Activated naive CD8-positive, alpha-beta T cell treated with anti-CD3 and anti-CD28 coated beads, Interleukin-2, amount 50 U/mL, for 24 hours (primary cell): ENCODE data around the gene LDAH.
"Not testable (repeated sequence)": the region's sequence is repeated elsewhere in the genome, so short reads cannot be mapped to it uniquely, and the experiment has no call there.

Source experiments
- ATAC-seq: fragments of 150-1000 bp; cut with Tn5 transposase; one replicate; pipeline ENCODE4 v1.10.0; 2021
- DNase-seq: peaks from one replicate; pipeline ENCODE4 v3.0.0; 2021
- H3K27ac Mint-ChIP-seq: one replicate; pipeline ENCODE4 v1.8.0; 2021; ENCODE audit warnings: mild to moderate bottlenecking, mixed read lengths
- H3K27me3 Mint-ChIP-seq: one replicate; pipeline ENCODE4 v1.8.0; 2021; ENCODE audit warnings: mixed read lengths
- H3K36me3 Mint-ChIP-seq: one replicate; pipeline ENCODE4 v1.8.0; 2021; ENCODE audit warnings: low read depth, mixed read lengths
- H3K4me1 Mint-ChIP-seq: one replicate; pipeline ENCODE4 v1.8.0; 2021; ENCODE audit warnings: mixed read lengths
- H3K4me3 Mint-ChIP-seq: one replicate; pipeline ENCODE4 v1.8.0; 2021; ENCODE audit warnings: mild to moderate bottlenecking, moderate library complexity, mixed read lengths
- H3K9me3 Mint-ChIP-seq: one replicate; pipeline ENCODE4 v1.8.0; 2021; ENCODE audit warnings: mixed read lengths

The LDAH gene

GRCh38 chr2:20722592-20723240, 100.2 kb downstream of the LDAH start:
- H3K4me3 Mint-ChIP-seq: no peak overlapping the region
- no peak overlapping the region for H3K27ac Mint-ChIP-seq
- H3K4me1 Mint-ChIP-seq: peaks cover 4% of the 10 kb centered on the region
- peaks cover 33% of the 10 kb centered on the region for H3K9me3 Mint-ChIP-seq
- peaks cover 76% of the 10 kb centered on the region for H3K36me3 Mint-ChIP-seq
- DNase-seq (no peak), ATAC-seq (no peak)
- H3K27me3 Mint-ChIP-seq: no peaks in the 10 kb centered on the region

DNA sequence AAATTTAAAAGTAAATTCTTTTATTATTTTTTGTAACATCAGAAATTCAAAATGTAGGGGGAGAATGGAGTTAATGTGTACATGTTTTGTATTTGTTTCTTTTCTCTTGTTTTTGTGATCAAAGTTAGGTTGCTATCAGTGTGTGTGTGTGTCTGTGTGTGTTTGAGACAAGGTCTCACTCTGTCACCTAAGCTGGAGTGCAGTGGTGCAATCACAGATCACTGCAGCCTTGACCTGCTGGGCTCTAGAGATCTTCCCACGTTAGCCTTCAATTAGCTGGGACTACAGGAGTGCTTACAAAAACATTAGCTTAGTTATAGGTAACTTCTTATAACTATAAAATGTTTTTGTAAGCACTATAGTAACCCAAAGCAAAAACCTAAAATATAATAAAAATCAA, 105.3 kb downstream of the LDAH start:
- ATAC-seq (no peak), DNase-seq (no peak)
- H3K4me1 Mint-ChIP-seq: no peaks in the 10 kb centered on the region
- H3K36me3 Mint-ChIP-seq: peaks cover 71% of the 10 kb centered on the region
- H3K4me3 Mint-ChIP-seq: no peak overlapping the region
- H3K9me3 Mint-ChIP-seq: peaks cover 38% of the 10 kb centered on the region
- no peaks in the 10 kb centered on the region for H3K27me3 Mint-ChIP-seq
- no peak overlapping the region for H3K27ac Mint-ChIP-seq

GRCh38 chr2:20716164-20716563, 106.7 kb downstream of the LDAH start:
- peaks cover 37% of the 10 kb centered on the region for H3K9me3 Mint-ChIP-seq
- ATAC-seq, H3K4me1 Mint-ChIP-seq, DNase-seq, H3K4me3 Mint-ChIP-seq, H3K27ac Mint-ChIP-seq, H3K27me3 Mint-ChIP-seq: not testable (repeated sequence)
- peaks cover 64% of the 10 kb centered on the region for H3K36me3 Mint-ChIP-seq

GRCh38 chr2:20714412-20714811, 108.5 kb downstream of the LDAH start:
- H3K36me3 Mint-ChIP-seq: peaks cover 53% of the 10 kb centered on the region
- DNase-seq, H3K27ac Mint-ChIP-seq, H3K27me3 Mint-ChIP-seq, ATAC-seq, H3K4me1 Mint-ChIP-seq, H3K4me3 Mint-ChIP-seq: not testable (repeated sequence)
- peaks cover 22% of the 10 kb centered on the region for H3K9me3 Mint-ChIP-seq

GRCh38 chr2:20713585-20713984, 109.3 kb downstream of the LDAH start:
- not testable (repeated sequence) for ATAC-seq, DNase-seq, H3K27me3 Mint-ChIP-seq, H3K4me3 Mint-ChIP-seq, H3K4me1 Mint-ChIP-seq, H3K27ac Mint-ChIP-seq
- Mint-ChIP-seq H3K9me3 (peaks cover 16% of the 10 kb centered on the region), H3K36me3 (peaks cover 48% of the 10 kb centered on the region)

GRCh38 chr2:20711641-20712040, 111.3 kb downstream of the LDAH start:
- not testable (repeated sequence) for H3K27me3 Mint-ChIP-seq, H3K27ac Mint-ChIP-seq, H3K9me3 Mint-ChIP-seq, H3K4me3 Mint-ChIP-seq, H3K4me1 Mint-ChIP-seq, DNase-seq, ATAC-seq
- peaks cover 34% of the 10 kb centered on the region for H3K36me3 Mint-ChIP-seq

GRCh38 chr2:20707601-20708000, 115.3 kb downstream of the LDAH start:
- peaks cover 15% of the 10 kb centered on the region for H3K36me3 Mint-ChIP-seq
- H3K27ac Mint-ChIP-seq: no peak overlapping the region
- ATAC-seq: no peak
- no peak for DNase-seq
- H3K4me3 Mint-ChIP-seq: no peak overlapping the region
- H3K4me1 Mint-ChIP-seq: no peaks in the 10 kb centered on the region
- no peaks in the 10 kb centered on the region for H3K9me3 Mint-ChIP-seq
- no peaks in the 10 kb centered on the region for H3K27me3 Mint-ChIP-seq

GRCh38 chr2:20706786-20707185, 116.1 kb downstream of the LDAH start:
- H3K36me3 Mint-ChIP-seq: peaks cover 15% of the 10 kb centered on the region
- no peak overlapping the region for H3K4me3 Mint-ChIP-seq
- ATAC-seq (no peak), DNase-seq (no peak)
- H3K27me3 Mint-ChIP-seq: no peaks in the 10 kb centered on the region
- no peaks in the 10 kb centered on the region for H3K4me1 Mint-ChIP-seq
- no peak overlapping the region for H3K27ac Mint-ChIP-seq
- no peaks in the 10 kb centered on the region for H3K9me3 Mint-ChIP-seq

DNA sequence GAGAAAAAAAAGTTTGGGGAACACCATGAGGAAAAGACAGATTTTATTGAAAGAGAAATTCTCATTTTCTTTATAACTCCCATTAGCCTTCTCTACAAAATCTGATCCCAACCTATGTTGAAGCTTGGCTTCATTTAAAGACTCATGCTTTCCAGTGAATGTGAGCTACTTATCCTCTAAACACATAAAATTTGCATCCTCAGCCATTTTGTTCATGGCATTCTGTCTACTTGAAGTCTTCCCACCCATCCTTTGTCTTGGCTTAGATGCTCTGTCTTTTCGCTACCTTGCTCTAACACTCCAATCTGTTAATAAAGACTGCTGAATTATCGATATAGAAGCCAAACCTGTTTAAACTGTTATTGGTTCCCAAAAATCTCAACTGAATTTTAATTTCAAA, 116.7 kb downstream of the LDAH start:
- H3K27me3 Mint-ChIP-seq: no peaks in the 10 kb centered on the region
- no peaks in the 10 kb centered on the region for H3K9me3 Mint-ChIP-seq
- no peaks in the 10 kb centered on the region for H3K4me1 Mint-ChIP-seq
- no peak overlapping the region for H3K4me3 Mint-ChIP-seq
- H3K27ac Mint-ChIP-seq: no peak overlapping the region
- DNase-seq (no peak), ATAC-seq (no peak)
- H3K36me3 Mint-ChIP-seq: peaks cover 13% of the 10 kb centered on the region

GRCh38 chr2:20704886-20705285, 118.0 kb downstream of the LDAH start:
- ATAC-seq (no peak), DNase-seq (no peak)
- no peaks in the 10 kb centered on the region for H3K27me3 Mint-ChIP-seq
- H3K36me3 Mint-ChIP-seq: peaks cover 8% of the 10 kb centered on the region
- no peaks in the 10 kb centered on the region for H3K9me3 Mint-ChIP-seq
- no peak overlapping the region for H3K27ac Mint-ChIP-seq
- peaks cover under 1% of the 10 kb centered on the region for H3K4me1 Mint-ChIP-seq
- no peak overlapping the region for H3K4me3 Mint-ChIP-seq

DNA sequence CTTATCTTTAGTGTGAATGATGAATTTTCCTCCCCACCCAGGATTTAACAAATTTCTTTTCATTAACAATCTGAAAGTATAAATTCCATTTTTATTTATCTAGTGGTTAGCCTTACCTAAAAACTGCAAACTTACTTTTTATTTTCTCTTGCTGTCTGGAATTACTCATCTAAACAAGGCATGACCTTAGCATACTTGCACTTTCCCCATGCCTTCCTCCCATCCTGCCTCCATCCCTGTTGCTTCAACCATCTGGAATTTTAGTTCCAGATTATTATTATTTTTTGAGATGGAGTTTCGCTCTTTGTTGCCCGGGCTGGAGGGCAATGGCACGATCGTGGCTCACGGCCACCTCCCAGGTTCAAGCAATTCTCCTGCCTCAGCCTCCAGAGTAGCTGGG, 120.3 kb downstream of the LDAH start:
- ATAC-seq (no peak), DNase-seq (no peak)
- Mint-ChIP-seq H3K27ac (no peak overlapping the region), H3K9me3 (no peaks in the 10 kb centered on the region), H3K27me3 (no peaks in the 10 kb centered on the region), H3K4me3 (no peak overlapping the region), H3K4me1 (peaks cover 12% of the 10 kb centered on the region), H3K36me3 (peaks cover 13% of the 10 kb centered on the region)

- peaks cover 12% of the 10 kb centered on the region for H3K4me1 Mint-ChIP-seq
- DNase-seq (no peak), ATAC-seq (no peak)
- H3K4me3 Mint-ChIP-seq: no peak overlapping the region
- H3K9me3 Mint-ChIP-seq: no peaks in the 10 kb centered on the region
- no peak overlapping the region for H3K27ac Mint-ChIP-seq
- no peaks in the 10 kb centered on the region for H3K27me3 Mint-ChIP-seq
- H3K36me3 Mint-ChIP-seq: peaks cover 9% of the 10 kb centered on the region
Measured at GRCh38 chr2:20698916-20699613, 123.8 kb downstream of the LDAH start.

- Mint-ChIP-seq H3K4me1 (peaks cover 12% of the 10 kb centered on the region), H3K4me3 (no peak overlapping the region), H3K27me3 (no peaks in the 10 kb centered on the region), H3K9me3 (no peaks in the 10 kb centered on the region), H3K36me3 (peaks cover 9% of the 10 kb centered on the region), H3K27ac (no peak overlapping the region)
- DNase-seq (no peak), ATAC-seq (no peak)
Measured at GRCh38 chr2:20697322-20697934, 125.5 kb downstream of the LDAH start.

GRCh38 chr2:20696366-20696765, 126.5 kb downstream of the LDAH start:
- H3K27ac Mint-ChIP-seq: no peak overlapping the region
- peaks cover 12% of the 10 kb centered on the region for H3K4me1 Mint-ChIP-seq
- no peak overlapping the region for H3K4me3 Mint-ChIP-seq
- no peak for ATAC-seq
- H3K36me3 Mint-ChIP-seq: peaks cover 13% of the 10 kb centered on the region
- H3K9me3 Mint-ChIP-seq: no peaks in the 10 kb centered on the region
- DNase-seq: no peak
- no peaks in the 10 kb centered on the region for H3K27me3 Mint-ChIP-seq

DNA sequence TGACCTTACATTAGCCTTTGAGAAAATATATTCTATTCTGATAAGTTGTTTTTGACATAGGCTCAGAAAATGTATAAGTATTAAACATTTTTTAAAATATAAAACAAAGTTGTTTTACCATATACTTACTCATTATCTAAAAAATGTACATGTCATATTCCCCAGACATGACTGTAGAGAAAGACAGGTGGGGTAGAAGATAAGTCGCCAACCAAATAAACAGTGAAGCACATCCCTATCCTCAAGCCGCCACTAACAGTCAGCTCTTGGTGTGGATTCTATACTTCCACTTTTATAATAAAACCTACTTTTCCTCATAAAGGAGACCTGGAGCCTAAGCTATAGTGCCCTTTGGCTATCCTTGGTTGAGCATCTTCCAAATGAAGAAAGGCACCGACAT, 129.6 kb downstream of the LDAH start:
- Mint-ChIP-seq H3K27me3 (no peaks in the 10 kb centered on the region), H3K27ac (no peak overlapping the region), H3K4me3 (no peak overlapping the region), H3K36me3 (peaks cover 21% of the 10 kb centered on the region), H3K4me1 (no peaks in the 10 kb centered on the region), H3K9me3 (no peaks in the 10 kb centered on the region)
- ATAC-seq: no peak
- DNase-seq: no peak
